ENCODE data around the gene POLR3A.

POLR3A gene

DNA sequence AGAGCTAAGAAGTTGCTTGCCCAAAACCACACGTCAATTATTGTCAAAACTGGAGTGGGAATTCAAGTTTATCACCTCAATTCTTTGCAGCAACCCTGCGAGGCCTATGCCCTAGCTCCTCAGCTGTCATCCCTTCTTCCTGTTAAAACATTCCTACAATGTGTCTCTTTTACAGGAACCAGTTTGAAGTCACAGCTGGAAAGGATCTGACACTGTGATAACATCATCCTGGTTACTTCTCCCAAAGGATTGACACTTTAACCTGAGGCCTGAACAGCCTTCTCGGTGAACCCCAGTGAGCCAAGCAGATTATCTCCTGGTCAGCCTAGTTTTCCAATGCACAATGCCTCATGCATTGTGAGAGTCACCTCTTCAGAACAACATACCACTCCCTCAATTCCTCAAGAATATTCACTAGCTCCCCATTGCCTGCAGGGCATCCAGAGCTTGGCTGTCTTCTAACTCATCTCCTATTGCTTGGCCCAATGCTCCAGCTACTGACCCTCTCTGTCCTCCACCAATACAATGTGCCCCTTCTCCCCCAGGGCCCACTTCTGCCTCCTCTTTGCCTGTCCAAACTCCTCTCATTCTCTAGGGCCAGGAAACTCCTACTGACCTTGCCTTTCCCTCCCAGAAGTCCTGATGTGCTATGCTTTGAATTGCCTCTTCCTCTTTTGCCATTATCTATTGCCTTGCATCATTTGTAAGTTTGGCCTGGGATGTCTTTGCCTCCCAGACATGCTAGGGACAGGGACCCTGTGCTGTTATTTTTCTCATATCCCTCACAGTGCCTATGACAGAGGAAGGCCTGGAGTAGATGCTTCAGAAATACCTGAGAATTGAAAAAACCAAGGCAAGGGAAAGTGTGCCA, 92.4 kb downstream of the POLR3A start:
- no peak overlapping the region for H3K4me3 ChIP-seq (ENCODE audit: low read depth, low read length)
- TF ChIP-seq, protein P1, sequence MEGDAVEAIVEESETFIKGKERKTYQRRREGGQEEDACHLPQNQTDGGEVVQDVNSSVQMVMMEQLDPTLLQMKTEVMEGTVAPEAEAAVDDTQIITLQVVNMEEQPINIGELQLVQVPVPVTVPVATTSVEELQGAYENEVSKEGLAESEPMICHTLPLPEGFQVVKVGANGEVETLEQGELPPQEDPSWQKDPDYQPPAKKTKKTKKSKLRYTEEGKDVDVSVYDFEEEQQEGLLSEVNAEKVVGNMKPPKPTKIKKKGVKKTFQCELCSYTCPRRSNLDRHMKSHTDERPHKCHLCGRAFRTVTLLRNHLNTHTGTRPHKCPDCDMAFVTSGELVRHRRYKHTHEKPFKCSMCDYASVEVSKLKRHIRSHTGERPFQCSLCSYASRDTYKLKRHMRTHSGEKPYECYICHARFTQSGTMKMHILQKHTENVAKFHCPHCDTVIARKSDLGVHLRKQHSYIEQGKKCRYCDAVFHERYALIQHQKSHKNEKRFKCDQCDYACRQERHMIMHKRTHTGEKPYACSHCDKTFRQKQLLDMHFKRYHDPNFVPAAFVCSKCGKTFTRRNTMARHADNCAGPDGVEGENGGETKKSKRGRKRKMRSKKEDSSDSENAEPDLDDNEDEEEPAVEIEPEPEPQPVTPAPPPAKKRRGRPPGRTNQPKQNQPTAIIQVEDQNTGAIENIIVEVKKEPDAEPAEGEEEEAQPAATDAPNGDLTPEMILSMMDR (IDR thresholded peaks at IDR 0.05; ENCODE audit: low read depth, low read length) = no peak

DNA sequence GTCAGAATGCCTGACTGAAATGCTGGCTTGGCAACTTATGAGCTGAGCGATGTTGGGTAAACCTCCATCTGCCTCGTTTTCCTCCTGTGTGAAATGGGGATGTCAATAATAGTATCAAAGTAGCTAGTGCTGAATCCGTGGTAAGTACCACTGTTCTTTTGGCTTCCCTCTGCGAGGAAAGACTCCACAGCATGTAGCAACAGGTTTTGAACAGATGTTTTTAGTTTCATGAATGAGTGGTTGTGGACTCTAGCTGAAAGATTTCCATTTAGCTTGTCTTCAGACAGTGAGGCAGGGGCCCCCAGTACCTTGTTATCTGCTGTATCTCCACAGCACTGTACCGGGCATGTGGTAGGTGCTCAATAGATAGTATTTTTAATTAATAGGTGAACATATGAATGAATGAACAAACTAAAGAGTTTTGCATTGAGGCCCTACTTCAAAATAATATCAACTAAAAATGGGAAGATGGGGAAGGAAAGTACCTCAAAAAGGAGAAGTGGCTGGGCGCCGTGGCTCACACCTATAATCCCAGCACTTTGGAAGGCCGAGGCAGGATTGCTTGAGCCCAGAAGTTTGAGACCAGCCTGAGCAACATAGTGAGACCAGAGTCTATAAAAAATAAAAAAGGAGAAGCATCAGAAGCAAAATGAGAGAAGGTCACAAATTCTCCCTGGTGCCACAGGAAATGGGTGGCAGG, 97.1 kb downstream of the POLR3A start:
- H3K4me3 ChIP-seq (ENCODE audit: low read depth, low read length) = no peak overlapping the region
- TF ChIP-seq, protein P1 (IDR thresholded peaks at IDR 0.05; ENCODE audit: low read depth, low read length) = no peak

DNA sequence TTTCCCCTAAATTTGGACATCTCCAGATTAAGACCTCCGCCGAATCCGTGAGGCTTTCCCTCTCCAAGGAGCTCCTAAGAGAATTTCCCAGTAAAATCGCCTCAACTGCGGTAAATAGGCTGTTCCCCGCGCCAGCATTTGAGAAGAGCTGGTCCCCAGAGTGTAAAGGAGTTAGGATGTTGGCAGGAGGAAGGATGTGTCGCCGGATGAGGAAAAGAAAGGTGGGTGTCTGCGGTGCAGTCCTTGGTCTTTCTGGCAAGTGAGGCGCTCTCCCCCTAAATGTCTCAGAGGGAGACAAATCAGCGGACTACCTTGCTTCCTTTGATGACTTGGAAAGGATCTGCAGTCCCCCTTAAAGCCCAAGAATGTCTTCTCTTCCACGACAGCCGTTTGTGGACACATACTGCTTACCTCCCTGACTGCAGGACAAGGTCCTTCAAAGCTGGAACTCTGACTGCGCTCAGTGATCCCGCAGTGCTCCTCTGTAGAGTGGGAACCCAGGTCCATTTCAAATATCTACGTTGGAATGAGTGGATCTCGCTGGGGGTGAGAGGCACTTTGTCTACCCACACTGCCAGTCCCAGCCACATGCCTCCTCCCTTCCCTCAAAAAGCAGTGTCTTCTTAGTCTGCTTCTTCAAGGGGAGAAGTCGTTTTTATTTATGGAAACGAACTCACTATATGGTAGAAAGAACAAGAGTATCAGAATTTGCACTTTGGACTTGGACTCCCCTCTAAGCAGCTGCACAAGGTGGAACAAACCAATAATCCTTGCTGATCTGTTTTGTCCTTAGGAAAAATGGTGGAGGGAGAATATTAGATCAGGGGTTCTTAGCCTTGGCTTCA, 101.7 kb downstream of the POLR3A start:
- H3K4me3 ChIP-seq (ENCODE audit: low read depth, low read length) = peak overlapping the region; percentile 85
- TF ChIP-seq, protein P1 (IDR thresholded peaks at IDR 0.05; ENCODE audit: low read depth, low read length) = no peak

DNA sequence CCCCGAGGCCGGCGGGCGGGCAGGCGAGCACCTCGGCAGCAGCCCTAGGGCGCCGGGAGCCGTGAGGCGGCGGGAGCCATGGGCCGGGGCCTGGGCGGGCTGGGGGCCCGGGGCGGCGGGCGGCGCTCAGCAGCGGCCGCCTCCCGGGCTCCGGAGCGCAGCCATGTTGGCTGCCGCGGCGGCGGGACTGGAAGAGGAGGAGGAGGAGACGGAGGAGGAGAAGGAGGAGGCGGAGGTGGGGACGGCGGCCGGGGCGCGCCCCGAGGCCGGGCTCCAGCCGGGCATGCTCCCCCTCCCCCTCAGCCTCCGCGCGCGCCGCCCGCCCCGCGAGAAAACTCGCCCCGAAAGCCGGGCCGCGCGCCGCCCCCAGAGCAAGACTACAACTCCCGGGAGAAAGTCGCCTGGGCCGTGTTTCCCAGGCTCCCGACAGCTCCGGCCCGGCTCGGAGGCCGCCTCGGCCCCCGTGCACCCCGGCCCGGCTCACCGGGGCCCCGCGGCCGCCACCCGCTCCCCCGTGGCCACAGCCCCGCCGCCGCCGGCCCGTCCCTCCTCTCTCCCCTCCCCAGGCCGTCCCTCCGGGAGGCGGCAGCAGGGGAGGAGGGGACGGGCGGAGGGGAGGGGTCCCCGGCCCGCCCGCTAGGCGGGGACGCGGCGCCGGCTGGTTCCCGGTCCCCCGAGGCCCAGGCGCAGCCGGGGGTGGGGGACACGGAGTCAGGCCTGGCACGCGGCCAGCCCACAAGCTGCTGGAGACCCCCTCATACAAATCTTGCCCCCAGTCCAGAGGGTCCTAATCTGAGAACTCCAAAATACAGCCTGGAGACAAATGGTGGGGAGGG, 102.5 kb downstream of the POLR3A start, which contains the start of gene DLG5:
DLG5 (minus strand) TSS at position 190 of the 836 bp plus-strand sequence. CDS start 235 bp downstream, outside the sequence.
- TF ChIP-seq, protein P1 (IDR thresholded peaks at IDR 0.05; ENCODE audit: low read depth, low read length) = no peak
- H3K4me3 ChIP-seq (ENCODE audit: low read depth, low read length) = peak within 1 kb of the TSS; percentile 85

- TF ChIP-seq, protein P1 (IDR thresholded peaks at IDR 0.05; ENCODE audit: low read depth, low read length) = no peak
- H3K4me3 ChIP-seq (ENCODE audit: low read depth, low read length) = peak overlapping the region; percentile 85
Observed at GRCh38 chr10:77925795-77926565, 103.3 kb downstream of the POLR3A start.

GRCh38 chr10:77925410-77925794, 103.9 kb downstream of the POLR3A start:
- H3K4me3 ChIP-seq (ENCODE audit: low read depth, low read length) = peak overlapping the region; percentile 85
- TF ChIP-seq, protein P1 (IDR thresholded peaks at IDR 0.05; ENCODE audit: low read depth, low read length) = no peak

All from WI38 (cell line).